AG09309 (cell line): ENCODE data around the gene FRY.

ENCODE experiments used
- DNase-seq: peaks from one replicate; pipeline ENCODE4 v3.0.0-alpha.2; 2010; ENCODE audit warnings: low read depth
- H3K4me3 ChIP-seq: 2 replicates; pipeline ENCODE4 v1.5.1; 2011; ENCODE audit warnings: mild to moderate bottlenecking, low read depth, low read length, moderate library complexity; ENCODE audit not compliant: control insufficient read depth
- CTCF ChIP-seq: IDR thresholded peaks from 2 replicates; pipeline ENCODE4 v1.5.1; 2011; ENCODE audit warnings: mild to moderate bottlenecking, low read depth, low read length, inconsistent platforms; ENCODE audit not compliant: insufficient read depth, control insufficient read depth; ENCODE audit errors: missing control alignments

The FRY gene

GRCh38 chr13:32087955-32088747 lies 56.6 kb downstream of the FRY start:
- H3K4me3 ChIP-seq, result no peak overlapping the region
- no peak for DNase-seq
- no peak for TF ChIP-seq CTCF

- H3K4me3 ChIP-seq, result no peak overlapping the region
- TF ChIP-seq CTCF, result no peak
- no peak for DNase-seq
These were observed 60.9 kb downstream of the FRY start for GRCh38 chr13:32092496-32092895.

- H3K4me3 ChIP-seq, result no peak overlapping the region
- DNase-seq, result no peak
- TF ChIP-seq CTCF, result no peak
These were observed 61.4 kb downstream of the FRY start for GRCh38 chr13:32093006-32093405.

GRCh38 chr13:32098272-32098671 lies 66.7 kb downstream of the FRY start:
- DNase-seq, result no peak
- no peak overlapping the region for H3K4me3 ChIP-seq
- no peak for TF ChIP-seq CTCF

- no peak for TF ChIP-seq CTCF
- no peak for DNase-seq
- H3K4me3 ChIP-seq, result no peak overlapping the region
These were observed 74.2 kb downstream of the FRY start for GRCh38 chr13:32105653-32106313.

- DNase-seq, result no peak
- no peak overlapping the region for H3K4me3 ChIP-seq
- TF ChIP-seq CTCF, result no peak
These were observed 75.9 kb downstream of the FRY start for GRCh38 chr13:32107474-32107873.
